HG03439 (cell line): ENCODE results near the gene PRDM15.
"Not testable (repeated sequence)": the region's sequence is repeated elsewhere in the genome, so short reads cannot be mapped to it uniquely, and the experiment has no call there.

Source experiments
- ATAC-seq: cut with Tn5 transposase; IDR thresholded peaks from one replicate; pipeline ENCODE4 v1.9.1; 2021; ENCODE audit warnings: mild to moderate bottlenecking, moderate library complexity; ENCODE audit not compliant: unreplicated experiment

Gene PRDM15

GRCh38 chr21:41785262-41785661 lies 93.9 kb downstream of the PRDM15 start:
- not testable (repeated sequence) for ATAC-seq

GRCh38 chr21:41784456-41785102 lies 94.6 kb downstream of the PRDM15 start:
- ATAC-seq: no peak

- no peak for ATAC-seq
Measured at GRCh38 chr21:41783476-41784180, 95.5 kb downstream of the PRDM15 start.

DNA sequence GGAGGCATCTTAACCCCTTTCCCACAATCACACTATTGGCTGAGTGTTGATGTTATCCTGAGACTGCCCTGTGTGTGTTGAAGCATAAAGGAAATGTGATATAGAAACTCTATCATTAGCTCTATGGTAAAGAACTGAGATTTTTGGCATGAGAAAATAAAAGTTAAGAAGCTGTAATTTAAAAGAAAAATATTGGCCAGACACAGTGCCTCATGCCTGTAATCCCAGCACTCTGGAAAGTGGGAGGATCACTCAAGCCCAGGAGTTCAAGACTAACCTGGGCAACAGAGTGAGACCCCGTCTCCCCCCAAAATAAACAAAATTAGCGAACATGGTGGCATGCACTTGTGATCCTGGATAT lies 98.1 kb downstream of the PRDM15 start:
- no peak for ATAC-seq

- ATAC-seq: no peak
Measured at GRCh38 chr21:41780337-41781049, 98.7 kb downstream of the PRDM15 start.

DNA sequence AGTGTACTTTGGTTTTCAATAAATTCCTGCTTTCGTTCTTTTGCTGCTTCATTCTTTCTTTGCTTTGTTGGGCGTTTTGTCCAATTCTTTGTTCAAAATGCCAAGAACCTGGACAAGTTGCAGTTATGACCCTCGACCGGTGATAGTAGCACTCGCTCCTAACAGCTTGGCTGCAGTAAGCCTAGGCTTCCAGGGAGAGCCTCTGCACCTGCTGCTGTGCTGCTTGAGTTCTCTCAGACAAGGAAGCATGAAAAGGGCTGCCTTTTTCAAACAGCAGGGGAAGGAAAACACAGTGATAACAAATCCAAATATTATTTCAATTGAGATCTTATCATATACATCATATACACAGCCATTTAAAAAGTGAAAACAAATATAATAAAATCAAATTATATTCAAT lies 99.5 kb downstream of the PRDM15 start:
- no peak for ATAC-seq

DNA sequence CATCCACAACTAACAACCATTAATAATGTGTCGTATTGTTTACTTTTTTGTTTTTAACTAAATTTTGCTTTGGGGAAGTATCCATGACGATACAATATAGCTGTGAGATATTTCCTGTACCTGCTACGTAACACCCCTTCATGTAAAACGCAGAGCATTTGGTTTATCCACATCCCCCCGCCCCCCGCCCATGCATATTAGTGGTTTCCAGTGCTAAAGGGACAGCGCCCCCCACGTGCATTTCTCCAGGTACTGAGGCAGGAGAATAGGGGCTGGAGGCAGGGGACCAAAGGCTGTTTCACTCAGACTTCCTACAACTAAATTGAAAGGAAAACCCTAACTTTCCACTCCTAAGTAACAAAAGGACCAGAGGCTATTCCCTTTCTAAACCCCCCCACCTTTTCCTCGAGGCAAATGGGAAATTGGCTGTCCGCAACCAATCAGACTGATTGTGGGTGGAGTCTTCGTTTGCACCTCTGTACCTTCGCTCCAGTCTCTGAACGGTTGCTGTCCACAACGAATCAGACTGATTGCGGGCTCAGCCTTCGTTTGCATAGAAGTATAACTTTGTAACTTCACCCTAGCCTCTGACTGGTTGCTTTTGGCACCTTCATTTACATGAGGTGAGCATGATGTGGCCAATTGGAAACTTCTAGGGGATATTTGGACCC lies 100.1 kb downstream of the PRDM15 start:
- ATAC-seq: no peak

GRCh38 chr21:41777951-41778815 lies 101.0 kb downstream of the PRDM15 start:
- no peak for ATAC-seq

- no peak for ATAC-seq
Measured at GRCh38 chr21:41776778-41777177, 102.4 kb downstream of the PRDM15 start.

DNA sequence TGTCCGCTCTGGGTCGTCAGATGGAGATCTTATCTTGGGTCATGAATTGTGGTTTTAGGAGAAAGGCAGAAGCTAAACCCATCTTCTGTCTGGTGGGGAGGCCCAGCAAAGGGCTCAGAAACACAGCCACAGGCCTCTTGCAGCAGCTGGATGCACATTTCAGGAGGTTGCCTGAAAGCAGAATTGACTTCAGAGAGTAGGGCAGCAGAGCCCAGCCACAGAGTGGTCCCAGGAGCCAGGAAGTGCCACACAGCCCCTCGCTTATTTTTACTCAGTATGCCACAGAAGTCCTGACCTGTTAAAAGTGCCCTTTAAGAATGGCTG lies 104.0 kb downstream of the PRDM15 start:
- no peak for ATAC-seq

- no peak for ATAC-seq
Measured at GRCh38 chr21:41774467-41775148, 104.5 kb downstream of the PRDM15 start.

GRCh38 chr21:41772351-41773080 lies 106.6 kb downstream of the PRDM15 start:
- ATAC-seq: no peak

- ATAC-seq: no peak
Measured at GRCh38 chr21:41771625-41771945, 107.6 kb downstream of the PRDM15 start.

- no peak for ATAC-seq
Measured at GRCh38 chr21:41770901-41771624, 108.1 kb downstream of the PRDM15 start.

DNA sequence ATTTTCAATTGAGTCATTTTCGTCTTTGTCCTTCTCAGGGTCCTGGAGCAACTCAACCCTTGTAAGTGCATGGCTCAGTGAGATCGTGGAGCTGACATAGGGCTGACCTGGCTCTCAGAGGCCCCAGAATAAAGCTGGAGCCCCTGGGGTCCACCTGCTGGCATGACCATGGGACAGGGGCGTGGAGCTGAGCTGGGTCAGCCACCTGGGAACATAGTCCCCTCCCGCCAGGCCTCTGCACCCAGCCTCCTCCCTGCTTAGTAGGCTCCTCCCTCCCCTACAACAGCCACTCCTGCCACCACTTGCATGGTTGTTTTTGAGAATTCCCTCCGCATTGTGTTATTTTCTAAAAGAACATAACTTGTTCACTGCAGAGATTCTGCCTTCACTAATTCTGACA lies 109.2 kb downstream of the PRDM15 start:
- ATAC-seq: no peak

- no peak for ATAC-seq
Measured at GRCh38 chr21:41769521-41769920, 109.6 kb downstream of the PRDM15 start.

DNA sequence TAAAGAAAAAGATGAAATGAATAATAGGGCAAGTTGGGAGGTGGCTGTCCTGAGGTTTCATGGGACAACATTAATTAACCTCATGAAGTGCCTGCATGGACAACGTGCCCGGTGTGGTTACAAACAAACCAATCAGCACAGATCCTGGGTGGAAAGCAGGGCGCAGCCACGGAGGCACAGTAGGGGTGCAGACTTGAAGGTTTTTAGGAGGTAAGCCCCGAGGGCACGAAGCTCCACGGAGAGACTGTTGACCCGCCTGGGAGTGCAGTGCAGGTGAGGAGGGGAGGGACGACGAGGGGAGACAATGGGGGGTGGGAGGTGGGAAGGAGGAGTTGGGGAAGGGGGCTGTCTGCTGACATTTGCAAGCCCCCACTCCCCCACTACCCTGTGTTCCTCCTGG lies 110.0 kb downstream of the PRDM15 start:
- no peak for ATAC-seq

GRCh38 chr21:41768437-41769042 lies 110.6 kb downstream of the PRDM15 start:
- no peak for ATAC-seq
